Astrocyte (in vitro differentiated cells and primary cell): ENCODE results near the gene STRIP2. TPM values are rescaled to one million over a fixed set of nuclear protein-coding genes. Genes with fewer than 3 reads are reported as not detected.

ENCODE experiments used
- DNase-seq: peaks from one replicate; pipeline ENCODE4 v3.0.0-alpha.2; 2010; ENCODE audit warnings: low read depth
- FAIRE-seq: peaks from 2 replicates; lab custom pipeline; 2011; peaks lifted over from hg19 to GRCh38; lab: Jason Lieb, UNC
- H2AFZ ChIP-seq: 2 replicates; pipeline ENCODE4 v1.6.0; 2012; ENCODE audit warnings: low read depth, low read length, inconsistent platforms
- H3K27ac ChIP-seq: 2 replicates; pipeline ENCODE4 v1.5.1; 2011; ENCODE audit warnings: low read depth, low read length, inconsistent platforms
- H3K27me3 ChIP-seq: 2 replicates; pipeline ENCODE4 v1.6.0; 2011; ENCODE audit warnings: low read length, inconsistent platforms; ENCODE audit not compliant: insufficient read depth
- H3K36me3 ChIP-seq: 2 replicates; pipeline ENCODE4 v1.5.1; 2011; ENCODE audit warnings: low read length, inconsistent platforms; ENCODE audit not compliant: insufficient read depth
- H3K4me1 ChIP-seq: 2 replicates; pipeline ENCODE4 v1.5.1; 2011; ENCODE audit warnings: low read length, inconsistent platforms; ENCODE audit not compliant: insufficient read depth
- H3K4me2 ChIP-seq: 2 replicates; pipeline ENCODE4 v1.6.0; 2012; ENCODE audit warnings: low read length, inconsistent platforms
- H3K4me3 ChIP-seq: 2 replicates; pipeline ENCODE4 v1.5.1; 2011; ENCODE audit warnings: low read depth, mild to moderate bottlenecking, low read length, inconsistent platforms; ENCODE audit not compliant: insufficient read depth
- H3K79me2 ChIP-seq: 2 replicates; pipeline ENCODE4 v1.6.0; 2012; ENCODE audit warnings: mild to moderate bottlenecking, low read length, inconsistent platforms; ENCODE audit not compliant: insufficient read depth
- H3K9ac ChIP-seq: 2 replicates; pipeline ENCODE4 v1.6.0; 2012; ENCODE audit warnings: mild to moderate bottlenecking, low read length, inconsistent platforms
- H3K9me3 ChIP-seq: 2 replicates; pipeline ENCODE4 v1.5.1; 2012; ENCODE audit warnings: low read depth, mild to moderate bottlenecking, low read length, inconsistent platforms; ENCODE audit not compliant: insufficient read depth
- H4K20me1 ChIP-seq: 2 replicates; pipeline ENCODE4 v1.6.0; 2012; ENCODE audit warnings: low read length, inconsistent platforms; ENCODE audit not compliant: insufficient read depth
- H3K27ac Mint-ChIP-seq: one replicate; pipeline ENCODE4 v1.8.0; 2021; ENCODE audit warnings: mild to moderate bottlenecking, mixed read lengths; ENCODE audit not compliant: unreplicated experiment
- H3K27me3 Mint-ChIP-seq: one replicate; pipeline ENCODE4 v1.8.0; 2021; ENCODE audit warnings: low read depth, mixed read lengths; ENCODE audit not compliant: unreplicated experiment
- H3K36me3 Mint-ChIP-seq: one replicate; pipeline ENCODE4 v1.8.0; 2021; ENCODE audit warnings: low read depth, mixed read lengths; ENCODE audit not compliant: unreplicated experiment
- H3K4me1 Mint-ChIP-seq: one replicate; pipeline ENCODE4 v1.8.0; 2021; ENCODE audit warnings: low read depth, mixed read lengths; ENCODE audit not compliant: unreplicated experiment
- H3K4me3 Mint-ChIP-seq: one replicate; pipeline ENCODE4 v1.8.0; 2021; ENCODE audit warnings: mild to moderate bottlenecking, moderate library complexity, mixed read lengths; ENCODE audit not compliant: unreplicated experiment
- H3K9me3 Mint-ChIP-seq: one replicate; pipeline ENCODE4 v1.8.0; 2021; ENCODE audit warnings: mild to moderate bottlenecking, mixed read lengths; ENCODE audit not compliant: unreplicated experiment
- EZH2 ChIP-seq: IDR thresholded peaks from 2 replicates; pipeline ENCODE4 v1.6.1; 2012; ENCODE audit warnings: mild to moderate bottlenecking, low read length, inconsistent platforms; ENCODE audit not compliant: insufficient read depth
- total RNA-seq: library from RNA; stranded (reverse); gene quantifications from 2 replicates; pipeline ENCODE4 v1.2.1, GENCODE V29; 2021
- TF ChIP-seq, protein P1 (sequence below): IDR thresholded peaks from 2 replicates; pipeline ENCODE4 v1.5.1; 2011; ENCODE audit warnings: low read depth, mild to moderate bottlenecking, inconsistent platforms, low read length, moderate library complexity; ENCODE audit not compliant: insufficient read depth

STRIP2 gene
- total RNA-seq, 1 donor from 2014 or later = 1.3 TPM

DNA sequence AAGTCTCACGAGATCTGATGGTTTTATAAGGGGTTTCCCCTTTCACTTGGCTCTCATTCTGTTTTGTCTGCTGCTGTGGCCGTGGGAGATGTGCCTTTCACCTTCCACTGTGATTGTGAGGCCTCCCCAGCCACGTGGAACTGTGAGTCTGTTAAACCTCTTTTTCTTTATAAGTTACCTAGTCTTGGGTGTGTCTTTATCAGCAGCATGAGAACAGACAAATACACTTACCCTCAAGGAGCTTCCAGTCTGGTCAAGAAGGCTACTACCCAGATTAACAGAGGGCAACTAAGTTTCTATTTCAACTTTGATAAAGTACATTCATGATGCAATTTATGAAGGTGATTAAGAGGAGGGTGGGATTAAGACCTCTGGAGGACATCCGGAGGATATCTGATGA, 81.1 kb downstream of the STRIP2 start:
- H3K4me3 ChIP-seq = no peak overlapping the region
- no peaks in the 10 kb centered on the region for H3K9me3 ChIP-seq
- H3K79me2 ChIP-seq = no peaks in the 10 kb centered on the region
- Mint-ChIP-seq H3K4me1 (no peaks in the 10 kb centered on the region), H3K4me3 (no peak overlapping the region), H3K9me3 (no peaks in the 10 kb centered on the region), H3K27me3 (peaks cover 40% of the 10 kb centered on the region), H3K27ac (no peak overlapping the region), H3K36me3 (peaks cover 2% of the 10 kb centered on the region)
- no peak overlapping the region for H3K27ac ChIP-seq
- H4K20me1 ChIP-seq = no peaks in the 10 kb centered on the region
- H3K36me3 ChIP-seq = no peaks in the 10 kb centered on the region
- no peak overlapping the region for H2AFZ ChIP-seq
- H3K4me2 ChIP-seq = no peak overlapping the region
- H3K4me1 ChIP-seq = no peaks in the 10 kb centered on the region
- FAIRE-seq (no peak), DNase-seq (no peak)
- TF ChIP-seq, protein P1, sequence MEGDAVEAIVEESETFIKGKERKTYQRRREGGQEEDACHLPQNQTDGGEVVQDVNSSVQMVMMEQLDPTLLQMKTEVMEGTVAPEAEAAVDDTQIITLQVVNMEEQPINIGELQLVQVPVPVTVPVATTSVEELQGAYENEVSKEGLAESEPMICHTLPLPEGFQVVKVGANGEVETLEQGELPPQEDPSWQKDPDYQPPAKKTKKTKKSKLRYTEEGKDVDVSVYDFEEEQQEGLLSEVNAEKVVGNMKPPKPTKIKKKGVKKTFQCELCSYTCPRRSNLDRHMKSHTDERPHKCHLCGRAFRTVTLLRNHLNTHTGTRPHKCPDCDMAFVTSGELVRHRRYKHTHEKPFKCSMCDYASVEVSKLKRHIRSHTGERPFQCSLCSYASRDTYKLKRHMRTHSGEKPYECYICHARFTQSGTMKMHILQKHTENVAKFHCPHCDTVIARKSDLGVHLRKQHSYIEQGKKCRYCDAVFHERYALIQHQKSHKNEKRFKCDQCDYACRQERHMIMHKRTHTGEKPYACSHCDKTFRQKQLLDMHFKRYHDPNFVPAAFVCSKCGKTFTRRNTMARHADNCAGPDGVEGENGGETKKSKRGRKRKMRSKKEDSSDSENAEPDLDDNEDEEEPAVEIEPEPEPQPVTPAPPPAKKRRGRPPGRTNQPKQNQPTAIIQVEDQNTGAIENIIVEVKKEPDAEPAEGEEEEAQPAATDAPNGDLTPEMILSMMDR = no peak
- TF ChIP-seq EZH2 = no peak
- no peak overlapping the region for H3K9ac ChIP-seq
- no peaks in the 10 kb centered on the region for H3K27me3 ChIP-seq

DNA sequence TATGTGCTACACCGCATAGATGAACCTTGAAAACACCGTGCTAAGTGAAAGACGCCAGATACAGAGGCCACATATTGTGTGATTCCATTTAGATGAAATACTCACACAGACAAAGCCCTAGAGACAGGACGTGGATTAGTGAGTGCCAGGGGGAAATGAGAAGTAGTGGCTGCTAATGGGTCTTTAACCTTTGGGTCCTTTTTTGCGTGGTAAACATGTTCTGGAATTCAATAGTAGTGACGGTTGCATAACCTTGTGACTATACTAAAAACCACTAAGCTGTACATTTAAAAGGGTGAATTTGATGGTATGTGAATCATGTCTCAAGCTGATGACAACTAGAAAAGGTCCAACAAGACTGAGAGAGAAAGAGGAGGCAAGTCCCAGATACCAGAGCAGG, 83.7 kb downstream of the STRIP2 start:
- no peaks in the 10 kb centered on the region for H3K9me3 ChIP-seq
- no peaks in the 10 kb centered on the region for H4K20me1 ChIP-seq
- H3K4me2 ChIP-seq = no peak overlapping the region
- FAIRE-seq (no peak), DNase-seq (no peak)
- H2AFZ ChIP-seq = no peak overlapping the region
- H3K4me1 ChIP-seq = no peaks in the 10 kb centered on the region
- H3K4me3 ChIP-seq = no peak overlapping the region
- H3K27ac ChIP-seq = no peak overlapping the region
- Mint-ChIP-seq H3K9me3 (no peaks in the 10 kb centered on the region), H3K4me1 (no peaks in the 10 kb centered on the region), H3K27me3 (peaks cover 49% of the 10 kb centered on the region), H3K4me3 (no peak overlapping the region), H3K36me3 (peaks cover 2% of the 10 kb centered on the region), H3K27ac (no peak overlapping the region)
- TF ChIP-seq EZH2 = no peak
- TF ChIP-seq, protein P1 = no peak
- no peaks in the 10 kb centered on the region for H3K36me3 ChIP-seq
- no peaks in the 10 kb centered on the region for H3K79me2 ChIP-seq
- no peak overlapping the region for H3K9ac ChIP-seq
- H3K27me3 ChIP-seq = peaks cover 5% of the 10 kb centered on the region

DNA sequence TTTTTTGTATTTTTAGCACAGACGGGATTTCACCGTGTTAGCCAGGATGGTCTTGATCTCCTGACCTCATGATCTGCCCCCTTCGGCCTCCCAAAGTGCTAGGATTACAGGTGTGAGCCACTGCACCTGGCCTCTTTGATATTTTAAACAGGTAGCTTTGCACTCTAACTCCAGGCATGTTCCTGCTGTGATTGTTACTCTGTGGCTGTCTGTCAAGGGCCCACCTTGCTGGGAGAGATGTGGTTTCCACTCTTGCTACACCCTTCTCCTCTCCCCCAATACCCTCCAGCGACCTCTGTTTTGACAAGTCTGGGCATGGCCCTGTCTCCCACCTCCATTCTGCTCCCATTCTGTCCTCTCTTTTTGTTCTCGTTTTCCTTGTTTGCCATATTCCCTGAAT, 85.2 kb downstream of the STRIP2 start:
- peaks cover 7% of the 10 kb centered on the region for H3K27me3 ChIP-seq
- Mint-ChIP-seq H3K4me1 (no peaks in the 10 kb centered on the region), H3K9me3 (no peaks in the 10 kb centered on the region), H3K4me3 (no peak overlapping the region), H3K27ac (no peak overlapping the region), H3K36me3 (peaks cover 2% of the 10 kb centered on the region), H3K27me3 (peaks cover 40% of the 10 kb centered on the region)
- H3K9ac ChIP-seq = no peak overlapping the region
- no peaks in the 10 kb centered on the region for H3K9me3 ChIP-seq
- H3K4me2 ChIP-seq = no peak overlapping the region
- TF ChIP-seq, protein P1 = no peak
- TF ChIP-seq EZH2 = no peak
- FAIRE-seq = no peak
- H3K27ac ChIP-seq = no peak overlapping the region
- no peaks in the 10 kb centered on the region for H4K20me1 ChIP-seq
- H3K36me3 ChIP-seq = no peaks in the 10 kb centered on the region
- no peaks in the 10 kb centered on the region for H3K79me2 ChIP-seq
- H2AFZ ChIP-seq = no peak overlapping the region
- no peaks in the 10 kb centered on the region for H3K4me1 ChIP-seq
- no peak overlapping the region for H3K4me3 ChIP-seq
- no peak for DNase-seq
